HG03175 (cell line): Measurements from ENCODE around the gene ACP5.
"Not testable (repeated sequence)": the region's sequence is repeated elsewhere in the genome, so short reads cannot be mapped to it uniquely, and the experiment has no call there.

Experiments used
- ATAC-seq: cut with Tn5 transposase; IDR thresholded peaks from one replicate; pipeline ENCODE4 v1.9.1; 2021; ENCODE audit warnings: mild to moderate bottlenecking, moderate library complexity; ENCODE audit not compliant: unreplicated experiment

Gene ACP5

DNA sequence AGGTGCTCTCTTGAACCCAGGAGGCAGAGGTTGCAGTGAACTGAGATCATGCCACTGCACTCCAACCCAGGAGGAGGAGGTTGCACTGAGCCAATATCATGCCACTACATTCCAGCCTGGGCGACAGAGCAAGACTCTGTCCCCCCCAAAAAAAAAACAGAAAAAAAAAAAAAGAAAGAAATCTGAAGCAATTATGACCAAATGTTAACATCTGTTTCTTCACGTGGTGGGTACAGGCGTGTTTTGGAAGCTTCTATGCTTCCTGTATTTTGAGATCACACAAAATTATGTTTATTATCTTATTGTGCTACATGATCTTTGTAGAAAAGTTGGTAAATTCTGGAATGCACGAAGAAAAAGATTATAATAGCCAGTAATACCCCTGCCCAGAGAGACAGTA, 2.7 kb upstream of the ACP5 start:
- no peak for ATAC-seq

DNA sequence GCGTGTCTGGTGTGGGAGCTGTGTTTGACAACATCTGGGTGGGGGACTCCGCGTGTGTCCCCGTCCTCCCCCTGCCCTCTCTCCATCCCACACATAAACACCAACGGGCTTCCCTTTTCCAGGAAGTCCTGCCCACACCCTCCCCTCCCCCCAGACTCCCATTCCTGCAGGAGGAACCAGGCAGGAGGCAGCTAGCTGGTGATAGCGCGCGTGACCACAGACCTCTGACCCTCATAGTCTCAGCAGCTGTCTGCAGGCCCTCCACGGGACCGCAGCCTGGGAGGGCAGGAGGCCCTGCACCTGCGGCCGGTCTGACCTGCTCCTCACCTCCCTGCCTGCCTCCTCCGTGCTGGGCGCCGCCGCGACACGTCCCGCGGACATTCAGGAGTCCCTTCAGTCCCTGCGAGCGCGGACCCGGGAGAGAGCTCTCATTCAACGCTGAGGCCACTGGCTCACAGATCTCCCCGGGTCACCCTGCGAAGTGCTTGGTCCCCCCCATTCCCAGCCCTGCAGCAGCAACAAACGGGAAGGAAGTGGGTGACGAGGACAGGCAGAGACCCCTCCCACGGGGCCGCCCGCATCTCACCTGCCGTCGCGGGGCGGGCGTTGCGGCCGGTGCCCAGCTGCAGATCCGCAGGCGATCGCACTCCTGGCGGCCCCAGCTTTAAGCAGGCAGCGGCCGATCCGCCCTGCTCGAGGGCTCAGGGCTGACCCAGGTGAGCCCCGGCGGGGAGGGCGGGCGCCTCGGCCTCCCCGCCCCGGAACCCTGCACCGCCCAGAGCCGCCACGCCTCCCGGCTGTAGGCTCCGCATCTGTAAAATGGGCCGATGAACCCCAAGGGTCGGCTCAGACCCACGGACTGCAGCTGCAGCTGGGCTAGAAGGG, 1.1 kb upstream of the ACP5 start:
- ATAC-seq: no peak

DNA sequence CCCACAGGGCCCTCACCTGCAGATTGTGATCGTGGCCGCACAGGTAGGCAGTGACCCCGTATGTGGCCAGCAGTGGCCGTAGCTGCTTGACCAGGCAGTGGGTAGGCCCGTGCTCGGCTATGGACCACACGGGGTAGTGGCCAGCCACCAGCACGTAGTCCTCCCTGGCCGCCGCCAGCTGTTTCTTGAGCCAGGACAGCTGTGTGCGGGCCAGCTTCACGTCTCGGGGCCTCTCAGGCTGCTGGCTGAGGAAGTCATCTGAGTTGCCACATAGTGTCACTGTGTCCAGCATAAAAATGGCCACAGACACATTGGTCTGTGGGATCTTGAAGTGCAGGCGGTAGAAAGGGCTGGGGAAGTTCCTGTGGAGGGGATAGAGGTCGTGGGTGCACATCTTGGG, 1.2 kb downstream of the ACP5 start:
- ATAC-seq: no peak

DNA sequence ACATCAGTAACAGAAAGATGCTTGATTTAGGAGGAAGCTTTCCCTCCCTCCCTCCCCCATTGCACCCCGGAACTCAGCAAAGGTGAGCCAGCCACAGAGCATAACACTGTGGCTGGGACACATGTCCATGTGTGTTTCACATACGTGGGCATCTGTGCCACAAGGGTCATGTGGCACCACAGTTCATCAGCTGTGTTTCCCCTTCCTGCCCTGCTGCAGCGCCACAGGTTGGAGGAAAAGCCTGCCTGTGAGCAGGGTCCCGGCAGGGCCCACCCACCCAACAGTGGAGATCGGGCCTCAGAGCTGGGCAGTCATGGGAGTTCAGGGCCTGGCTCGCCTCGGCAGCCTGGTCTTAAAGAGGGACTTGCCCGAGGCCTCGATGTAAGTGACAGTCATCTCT, 2.8 kb downstream of the ACP5 start:
- ATAC-seq: no peak

DNA sequence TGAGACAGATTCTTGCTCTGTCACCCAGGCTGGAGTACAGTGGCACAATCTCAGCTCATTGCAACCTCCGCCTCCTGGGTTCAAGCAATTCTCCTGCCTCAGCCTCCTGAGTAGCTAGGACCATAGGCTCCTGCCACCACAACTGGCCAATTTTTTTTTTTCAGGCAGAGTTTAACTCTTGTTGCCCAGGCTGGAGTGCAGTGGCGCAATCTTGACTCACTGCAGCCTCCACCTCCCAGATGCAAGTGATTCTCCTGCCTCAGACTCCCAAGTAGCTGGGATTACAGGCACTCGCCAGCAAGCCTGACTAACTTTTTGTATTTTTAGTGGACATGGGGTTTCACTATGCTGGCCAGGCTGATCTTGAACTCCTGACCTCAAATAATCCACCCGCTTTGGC, 3.7 kb downstream of the ACP5 start:
- not testable (repeated sequence) for ATAC-seq

DNA sequence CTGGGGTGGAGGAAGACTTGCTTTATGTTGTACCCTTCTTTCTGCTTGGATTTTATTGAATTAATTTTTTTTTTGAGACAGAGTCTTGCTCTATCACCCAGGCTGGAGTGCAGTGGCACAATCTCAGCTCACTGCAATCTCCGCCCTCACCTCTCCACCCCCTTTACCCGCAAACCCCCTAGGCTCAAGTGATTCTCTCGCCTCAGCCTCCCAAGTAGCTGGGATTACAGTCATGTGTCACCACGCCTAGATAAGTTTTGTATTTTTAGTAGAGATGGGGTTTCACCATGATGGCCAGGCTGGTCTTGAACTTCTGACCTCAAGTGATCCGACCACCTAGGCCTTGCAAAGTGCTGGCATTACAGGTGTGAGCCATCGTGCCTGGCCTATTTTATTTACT, 4.1 kb downstream of the ACP5 start:
- ATAC-seq: not testable (repeated sequence)

DNA sequence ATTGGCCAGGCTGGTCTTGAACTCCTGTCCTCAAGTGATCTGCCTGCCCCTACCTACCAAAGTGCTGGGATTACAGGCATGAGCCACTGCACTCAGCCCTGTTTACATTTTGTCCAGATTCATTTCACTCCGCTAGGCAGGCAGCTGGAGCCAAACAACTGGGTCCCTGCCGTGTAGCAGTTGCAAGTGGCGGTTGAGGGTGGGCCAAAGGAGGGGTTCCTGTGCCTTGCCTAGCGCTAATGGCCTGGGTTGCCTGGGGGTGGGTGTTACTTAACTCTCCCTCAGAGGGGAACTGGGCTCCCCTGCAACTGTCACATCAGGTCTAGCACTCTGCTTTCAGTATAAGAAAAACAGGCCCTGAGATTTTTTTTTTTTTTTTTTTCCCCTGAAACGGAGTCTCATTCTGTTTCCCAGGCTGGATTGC, 7.4 kb downstream of the ACP5 start:
- no peak for ATAC-seq

DNA sequence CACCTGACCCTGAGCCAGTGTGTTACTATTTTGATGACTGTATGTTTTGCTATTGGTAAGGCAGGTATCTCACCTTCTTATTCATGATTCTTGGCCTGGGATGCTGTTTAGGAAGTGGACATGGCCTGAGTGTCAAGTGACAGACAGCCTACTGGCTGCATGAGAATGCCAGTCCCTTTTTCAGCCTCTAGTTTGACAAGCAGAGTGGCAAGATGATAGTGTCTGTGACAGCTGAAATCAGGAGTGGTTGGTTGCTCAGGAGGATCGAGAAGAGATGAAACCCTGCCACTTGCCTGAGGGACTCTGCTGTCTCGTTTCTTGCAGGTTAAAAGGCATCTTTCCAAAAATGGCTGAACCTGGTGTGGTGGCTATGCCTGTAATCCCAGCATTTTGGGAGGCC, 11.3 kb downstream of the ACP5 start:
- no peak for ATAC-seq

DNA sequence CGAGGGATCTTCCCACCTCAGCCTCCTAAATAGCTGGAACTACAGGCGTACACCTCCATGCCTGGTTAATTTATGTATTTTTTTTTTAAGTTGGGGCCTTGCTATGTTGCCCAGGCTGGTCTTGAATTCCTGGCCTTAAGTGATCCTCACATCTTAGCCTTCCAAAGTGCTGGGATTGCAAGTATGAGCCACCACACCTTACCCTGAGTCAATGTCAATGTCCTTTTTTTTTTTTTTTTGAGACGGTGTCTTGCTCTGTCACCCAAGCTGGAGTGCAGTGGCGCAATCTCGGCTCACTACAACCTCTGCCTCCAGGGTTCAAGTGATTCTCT, 11.8 kb downstream of the ACP5 start:
- ATAC-seq: not testable (repeated sequence)

DNA sequence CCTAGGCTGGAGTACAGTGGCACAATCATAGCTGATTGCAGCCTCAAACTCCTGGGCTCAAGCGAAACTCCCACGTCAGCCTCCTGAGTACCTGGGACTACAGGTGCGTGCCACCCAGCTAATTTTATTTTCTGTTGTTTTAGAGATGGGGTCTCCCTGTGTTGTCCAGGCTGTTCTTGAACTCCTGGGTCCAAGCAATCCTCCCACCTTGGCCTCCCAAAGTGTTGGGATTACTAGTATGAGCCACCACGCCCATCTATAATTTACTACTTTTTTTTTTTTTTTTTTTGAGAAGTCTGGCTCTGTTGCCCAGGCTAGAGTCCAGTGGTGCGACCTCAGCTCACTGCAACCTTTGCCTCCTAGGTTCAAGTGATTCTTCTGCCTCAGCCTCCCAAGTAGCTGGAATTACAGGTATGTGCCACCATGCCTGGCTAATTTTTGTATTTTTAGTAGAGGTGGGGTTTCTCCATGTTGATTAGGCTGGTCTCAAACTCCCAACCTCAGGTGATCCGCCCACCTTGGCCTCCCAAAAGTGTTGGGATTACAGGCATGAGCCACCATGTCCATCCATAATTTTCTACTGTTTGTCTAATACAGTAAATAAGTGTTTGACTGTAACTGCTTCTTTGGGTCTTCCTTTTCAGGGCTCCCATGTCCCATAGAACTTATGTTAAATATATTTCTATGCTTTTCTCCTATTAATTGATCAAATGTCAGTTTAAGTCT, 13.2 kb downstream of the ACP5 start:
- ATAC-seq: not testable (repeated sequence)

DNA sequence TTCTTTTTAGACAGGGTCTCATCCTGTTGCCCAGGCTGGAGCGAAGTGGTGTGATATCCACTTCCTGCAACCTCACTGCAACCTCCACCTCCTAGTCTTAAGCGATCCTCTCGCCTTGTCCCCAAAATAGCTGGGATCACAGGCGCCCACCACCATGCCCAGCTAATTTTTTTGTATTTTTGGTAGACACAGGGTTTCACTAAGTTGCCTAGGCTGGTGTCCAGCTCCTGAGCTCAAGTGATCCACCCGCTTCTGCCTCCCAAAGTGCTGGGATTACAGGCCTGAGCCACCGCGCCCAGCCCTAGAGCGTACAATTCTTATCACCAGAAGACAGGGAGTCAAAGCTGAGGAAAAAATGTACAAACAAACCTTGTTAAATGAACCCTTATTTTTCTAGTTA, 13.9 kb downstream of the ACP5 start:
- ATAC-seq: no peak

DNA sequence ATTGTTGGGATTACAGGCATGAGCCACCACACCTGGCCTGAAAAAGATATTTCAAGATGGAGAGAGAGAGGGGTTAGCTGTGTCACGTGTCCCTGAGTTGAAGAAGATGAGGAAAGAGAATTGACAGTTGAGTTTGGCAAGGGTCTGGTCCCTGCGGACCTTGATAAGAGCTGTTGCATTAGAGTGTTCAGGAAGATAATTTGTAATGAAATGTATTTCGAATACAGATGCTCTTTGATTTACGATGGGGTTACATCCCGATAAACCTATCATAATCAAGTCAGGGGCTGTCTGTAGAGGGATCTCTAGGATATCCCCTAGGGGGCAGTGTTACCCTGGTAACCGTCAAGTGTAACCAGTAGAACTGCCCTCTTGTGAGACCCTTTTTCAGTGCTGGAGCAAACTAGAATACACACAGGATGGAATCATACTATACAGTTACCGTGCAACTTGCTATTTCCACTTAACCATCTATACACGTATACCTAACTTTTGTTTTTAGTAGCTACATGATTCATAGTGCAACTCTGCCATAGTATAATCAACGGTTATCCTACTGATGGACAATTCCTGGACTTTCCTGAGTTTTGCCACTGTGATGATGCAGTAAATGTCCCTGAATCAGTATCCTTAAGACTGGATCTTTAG, 16.9 kb downstream of the ACP5 start:
- ATAC-seq: peak; percentile 48

DNA sequence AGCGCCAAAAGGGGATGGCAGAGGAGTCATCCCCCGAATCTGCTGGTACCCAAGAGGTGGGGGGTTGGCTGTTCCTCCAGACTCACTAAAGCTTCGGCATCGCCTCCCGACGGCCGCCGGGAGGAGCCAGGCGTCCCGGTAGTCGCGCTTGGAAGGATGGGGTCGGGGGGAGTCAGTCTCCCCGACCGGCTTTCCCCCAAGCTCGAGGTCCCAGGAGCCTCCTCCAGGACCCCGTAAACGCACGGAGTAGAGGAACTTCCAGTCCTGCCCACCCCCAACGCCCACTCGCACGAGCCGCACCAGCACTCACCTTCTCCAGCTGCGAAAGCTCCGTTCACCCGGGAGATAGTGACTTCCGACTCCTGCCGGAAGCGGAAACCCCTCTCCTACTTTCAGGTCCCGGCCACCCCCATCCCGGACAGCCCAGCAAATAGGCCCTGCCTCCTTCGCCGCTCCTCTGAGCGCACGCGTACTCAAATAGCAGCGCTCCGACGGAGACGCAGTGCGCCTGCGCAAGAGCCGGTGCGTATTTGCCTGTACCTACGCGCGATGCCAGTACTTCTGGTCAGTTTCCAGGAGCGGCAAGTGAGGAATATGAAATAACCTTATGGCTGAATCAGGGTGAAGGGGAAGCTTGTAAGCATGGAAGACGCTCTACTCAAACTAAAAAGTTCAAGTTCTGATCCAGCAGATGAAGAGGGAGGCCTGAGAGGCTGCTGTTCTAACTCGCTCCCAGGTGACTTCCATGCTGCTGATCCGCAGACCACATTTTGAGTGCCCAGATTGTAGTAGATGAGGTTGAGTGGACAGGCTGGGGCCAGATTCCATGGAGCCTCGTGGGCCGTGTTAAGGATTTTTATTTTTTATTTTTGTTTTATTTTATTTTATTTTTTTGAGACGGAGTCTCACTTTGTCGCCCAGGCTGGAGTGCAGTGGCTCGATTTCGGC, 18.3 kb downstream of the ACP5 start, which contains the start of gene ELOF1:
TSS of gene ELOF1 (minus strand) at position 350 of the 948 bp plus-strand sequence. CDS start 4,883 bp downstream, outside the sequence.
- peak; percentile 75 for ATAC-seq

DNA sequence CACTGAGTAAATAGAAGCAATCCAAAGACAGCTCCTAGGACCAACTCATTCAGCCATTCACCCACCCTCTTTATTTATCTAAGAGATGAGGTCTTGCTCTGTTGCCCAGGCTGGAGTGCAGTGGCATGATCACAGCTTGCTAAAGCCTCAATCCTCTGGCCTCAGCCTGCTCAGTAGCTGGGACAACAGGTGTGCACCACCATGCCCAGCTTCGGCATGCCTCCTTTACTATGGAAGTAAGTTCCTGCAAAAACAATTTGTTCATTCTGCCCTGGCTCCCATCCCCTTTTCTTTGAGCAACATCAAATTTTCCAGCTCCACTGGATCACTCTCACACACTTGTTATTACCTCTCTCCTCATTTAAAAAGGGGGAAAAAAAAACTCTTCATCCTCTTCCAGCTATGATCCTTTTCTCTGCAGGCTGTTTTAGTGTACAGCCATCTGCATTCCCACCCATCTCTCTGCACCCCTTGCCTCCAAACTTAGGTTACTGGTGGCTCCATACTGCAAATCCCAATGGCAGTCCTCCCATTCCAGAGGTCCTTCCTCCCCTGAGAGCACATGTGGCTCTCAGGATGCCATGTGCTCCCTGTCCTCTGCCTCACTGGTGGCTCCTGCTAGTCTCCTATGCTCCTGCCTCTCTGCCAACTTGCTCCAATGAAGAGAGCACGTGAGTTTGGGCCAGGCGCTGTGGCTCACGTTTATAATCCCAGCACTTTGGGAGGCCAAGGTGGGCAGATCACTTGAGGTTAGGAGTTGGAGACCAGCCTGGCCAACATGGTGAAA, 20.6 kb downstream of the ACP5 start:
- ATAC-seq: no peak

DNA sequence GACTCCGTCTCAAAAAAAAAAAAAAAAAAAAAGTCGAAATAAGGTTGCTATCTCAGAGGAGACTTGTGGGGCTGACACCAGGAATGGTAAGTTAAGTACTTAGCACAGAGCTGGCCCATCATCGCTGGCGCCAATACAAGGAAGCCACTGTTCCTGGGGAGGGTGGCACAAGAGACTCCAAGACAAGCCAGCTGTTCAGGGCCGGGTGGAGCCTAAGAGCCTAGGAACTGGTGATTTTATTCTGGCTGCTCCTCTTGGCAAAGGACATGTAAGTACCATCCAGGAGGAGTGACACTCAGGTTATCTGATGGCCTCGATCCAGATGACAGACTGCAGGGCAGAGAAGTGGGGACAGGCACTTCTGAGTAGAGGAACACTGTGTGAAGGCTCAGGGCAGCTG, 22.2 kb downstream of the ACP5 start:
- ATAC-seq: no peak

DNA sequence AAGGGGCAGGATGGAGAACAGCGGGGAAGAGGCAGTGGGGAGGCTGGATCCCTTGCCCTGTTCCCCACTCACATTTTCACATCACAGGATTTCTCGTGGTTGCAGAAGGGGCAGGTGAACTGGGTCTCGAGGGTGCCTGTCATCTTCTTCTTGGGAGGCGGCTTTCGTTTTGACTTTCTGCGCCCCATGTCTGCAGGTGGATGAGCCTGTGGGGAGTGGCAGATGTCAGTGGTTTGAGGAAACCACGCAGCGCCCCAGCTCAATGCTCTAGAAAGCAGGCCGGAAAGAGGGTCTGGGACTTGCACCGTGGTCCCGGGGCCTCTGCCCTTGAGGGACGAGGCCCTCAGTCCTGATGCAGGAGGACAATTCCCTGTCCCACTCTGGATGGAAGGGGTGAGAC, 23.3 kb downstream of the ACP5 start:
- ATAC-seq: no peak

DNA sequence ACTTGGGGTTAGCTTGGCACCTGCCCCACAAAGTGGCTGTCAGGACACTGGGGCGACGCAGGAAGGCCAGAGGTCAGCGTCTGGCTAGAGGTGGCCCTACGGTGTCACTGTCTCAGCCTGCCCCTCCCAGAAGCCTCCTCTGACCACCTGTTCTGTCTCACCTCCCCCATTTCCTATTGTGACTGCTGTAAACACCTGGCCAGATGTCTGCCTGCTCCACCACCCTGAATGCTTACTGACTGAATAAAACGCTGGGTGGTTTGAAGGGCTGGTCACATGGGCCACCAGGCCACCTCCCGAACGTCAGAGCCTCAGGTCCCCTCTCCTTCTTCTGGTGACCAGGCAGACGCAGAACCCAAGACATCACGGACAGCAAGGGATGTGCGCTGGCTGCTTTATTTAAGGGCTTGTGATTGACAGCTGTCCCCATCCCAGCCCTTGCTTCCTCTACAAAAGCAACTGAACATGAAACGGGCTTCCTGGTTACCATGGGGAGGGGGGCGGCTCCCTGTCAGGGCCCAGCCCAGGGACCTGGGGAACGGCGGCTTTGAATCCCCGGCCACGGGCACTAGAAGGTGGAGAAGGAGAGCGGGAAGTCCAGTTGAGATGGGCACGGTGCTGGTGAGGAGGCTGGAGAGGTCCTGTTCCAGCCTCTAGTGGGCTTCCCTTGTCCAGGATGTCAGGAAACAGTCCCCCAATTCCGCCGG, 24.6 kb downstream of the ACP5 start:
- ATAC-seq: no peak

DNA sequence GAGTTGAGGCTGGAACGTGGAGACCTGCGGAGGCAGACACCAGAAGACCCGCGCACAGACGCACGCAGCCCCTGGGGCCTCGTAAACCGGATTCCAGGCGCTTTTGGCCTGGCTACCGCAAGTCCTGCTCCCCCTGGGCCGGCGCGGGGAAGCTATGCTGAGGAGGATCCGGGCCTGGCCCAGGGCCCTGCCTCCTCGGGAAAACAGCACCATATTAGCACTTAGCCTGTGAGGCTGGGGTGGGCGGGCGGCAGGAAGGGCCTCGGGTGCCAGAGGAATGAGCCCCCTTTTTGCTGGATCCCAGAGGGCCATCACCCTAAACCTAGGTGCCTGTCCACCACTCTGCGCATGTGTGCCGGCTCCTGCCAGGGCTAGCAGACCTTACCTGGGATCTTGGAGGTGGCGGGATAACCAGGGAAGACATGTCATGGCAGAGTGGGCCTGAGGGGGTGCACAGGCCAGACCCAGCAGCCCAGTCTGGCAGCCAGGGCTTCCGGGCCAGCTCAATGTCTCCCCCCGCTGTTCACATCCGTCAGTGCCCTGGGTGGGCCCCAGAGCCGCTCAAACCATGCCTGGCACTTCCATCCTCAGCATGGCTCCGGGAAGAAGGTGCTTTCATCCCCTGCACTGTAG, 25.7 kb downstream of the ACP5 start:
- no peak for ATAC-seq

DNA sequence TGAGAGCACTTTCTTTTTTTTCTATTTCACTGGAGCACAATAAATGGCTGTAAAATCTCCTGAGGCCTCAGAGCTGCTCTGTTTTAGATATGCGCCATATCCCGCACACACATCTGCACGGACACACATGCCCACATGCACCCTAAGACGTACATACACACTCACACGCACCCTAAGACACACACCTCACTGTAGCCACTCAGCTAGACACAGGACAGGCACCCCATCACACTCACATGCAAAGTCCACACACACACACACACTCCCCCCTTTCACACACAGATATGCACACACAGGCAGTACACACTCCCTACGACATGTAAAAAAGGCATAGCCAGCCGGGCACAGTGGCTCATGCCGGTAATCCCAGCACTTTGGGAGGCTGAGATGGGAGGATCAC, 27.2 kb downstream of the ACP5 start:
- ATAC-seq: no peak
